Chondrocyte (in vitro differentiated cells): Measurements from ENCODE around the gene CDC6. TPM values are rescaled to one million over a fixed set of nuclear protein-coding genes. Genes with fewer than 3 reads are reported as not detected.

Experiments
- DNase-seq: peaks from one replicate; pipeline ENCODE4 v3.0.0; 2021; ENCODE audit warnings: mixed read lengths, low spot score
- H3K27ac Mint-ChIP-seq: one replicate; pipeline ENCODE4 v1.8.0; 2021; ENCODE audit warnings: mild to moderate bottlenecking, moderate library complexity, mixed read lengths; ENCODE audit not compliant: unreplicated experiment
- H3K27me3 Mint-ChIP-seq: 2 replicates; pipeline ENCODE4 v1.8.0; 2021; ENCODE audit warnings: low read depth, mixed read lengths
- H3K36me3 Mint-ChIP-seq: 2 replicates; pipeline ENCODE4 v1.8.0; 2021; ENCODE audit warnings: low read depth, mixed read lengths
- H3K4me1 Mint-ChIP-seq: 2 replicates; pipeline ENCODE4 v1.8.0; 2021; ENCODE audit warnings: low read depth, mild to moderate bottlenecking, mixed read lengths
- H3K4me3 Mint-ChIP-seq: one replicate; pipeline ENCODE4 v1.8.0; 2021; ENCODE audit warnings: mild to moderate bottlenecking, moderate library complexity, mixed read lengths; ENCODE audit not compliant: unreplicated experiment
- H3K9me3 Mint-ChIP-seq: 2 replicates; pipeline ENCODE4 v1.8.0; 2021; ENCODE audit warnings: low read depth, mixed read lengths
- CTCF ChIP-seq: fragments of 200-600 bp; sonication (generic); IDR thresholded peaks from 2 replicates; pipeline ENCODE4 v1.5.0; 2021; ENCODE audit warnings: antibody characterized with exemption, mild to moderate bottlenecking, moderate library complexity
- total RNA-seq: library from RNA; stranded (reverse); gene quantifications from 3 replicates; pipeline ENCODE4 v1.2.1, GENCODE V29; 2021

Gene CDC6
- total RNA-seq, 1 donor from 2014 or later = 9.9 TPM

- no peak for DNase-seq
- no peak overlapping the region for H3K4me3 Mint-ChIP-seq
- peaks cover 7% of the 10 kb centered on the region for H3K4me1 Mint-ChIP-seq
- H3K9me3 Mint-ChIP-seq = no peaks in the 10 kb centered on the region
- no peaks in the 10 kb centered on the region for H3K27me3 Mint-ChIP-seq
- no peak overlapping the region for H3K27ac Mint-ChIP-seq
- no peak for TF ChIP-seq CTCF
- peaks cover 29% of the 10 kb centered on the region for H3K36me3 Mint-ChIP-seq
Observed at GRCh38 chr17:40259505-40259904, 28.2 kb upstream of the CDC6 start.

- H3K9me3 Mint-ChIP-seq = no peaks in the 10 kb centered on the region
- H3K27me3 Mint-ChIP-seq = no peaks in the 10 kb centered on the region
- no peak overlapping the region for H3K27ac Mint-ChIP-seq
- H3K36me3 Mint-ChIP-seq = peaks cover 29% of the 10 kb centered on the region
- H3K4me1 Mint-ChIP-seq = peaks cover 5% of the 10 kb centered on the region
- no peak for DNase-seq
- TF ChIP-seq CTCF = no peak
- no peak overlapping the region for H3K4me3 Mint-ChIP-seq
Observed at GRCh38 chr17:40260528-40260927, 27.2 kb upstream of the CDC6 start.

GRCh38 chr17:40264458-40265185 is 23.1 kb upstream of the CDC6 start:
- no peak for DNase-seq
- H3K4me1 Mint-ChIP-seq = peaks cover 5% of the 10 kb centered on the region
- H3K36me3 Mint-ChIP-seq = peaks cover 17% of the 10 kb centered on the region
- H3K9me3 Mint-ChIP-seq = no peaks in the 10 kb centered on the region
- peak overlapping the region; percentile 69 for H3K27ac Mint-ChIP-seq
- H3K27me3 Mint-ChIP-seq = no peaks in the 10 kb centered on the region
- no peak overlapping the region for H3K4me3 Mint-ChIP-seq
- no peak for TF ChIP-seq CTCF

- H3K36me3 Mint-ChIP-seq = peaks cover 17% of the 10 kb centered on the region
- no peak for DNase-seq
- peaks cover 5% of the 10 kb centered on the region for H3K4me1 Mint-ChIP-seq
- no peak overlapping the region for H3K27ac Mint-ChIP-seq
- H3K9me3 Mint-ChIP-seq = no peaks in the 10 kb centered on the region
- no peak for TF ChIP-seq CTCF
- no peak overlapping the region for H3K4me3 Mint-ChIP-seq
- no peaks in the 10 kb centered on the region for H3K27me3 Mint-ChIP-seq
Observed at GRCh38 chr17:40265337-40265736, 22.3 kb upstream of the CDC6 start.

- no peak for DNase-seq
- Mint-ChIP-seq H3K9me3 (no peaks in the 10 kb centered on the region), H3K4me1 (no peaks in the 10 kb centered on the region), H3K27me3 (no peaks in the 10 kb centered on the region), H3K4me3 (no peak overlapping the region), H3K27ac (no peak overlapping the region), H3K36me3 (peaks cover 15% of the 10 kb centered on the region)
- TF ChIP-seq CTCF = no peak
Observed at GRCh38 chr17:40266882-40267281, 20.8 kb upstream of the CDC6 start.
